Choroid plexus epithelial cell (primary cell): Measurements from ENCODE around the gene SGPP2.

ENCODE experiments used
- DNase-seq: peaks from one replicate; pipeline ENCODE4 v3.0.0-alpha.2; 2010; ENCODE audit warnings: low read depth
- H3K4me3 ChIP-seq: 2 replicates; pipeline ENCODE4 v1.5.1; 2011; ENCODE audit warnings: low read depth, mild to moderate bottlenecking, control low read depth, low read length, moderate library complexity
- CTCF ChIP-seq: conservative IDR thresholded peaks from 2 replicates; pipeline ENCODE4 v1.5.1; 2011; ENCODE audit warnings: low read depth, mild to moderate bottlenecking, control low read depth, inconsistent platforms, low read length, moderate library complexity

Gene SGPP2

GRCh38 chr2:222450021-222450420 is 25.7 kb downstream of the SGPP2 start:
- no peak overlapping the region for H3K4me3 ChIP-seq
- no peak for TF ChIP-seq CTCF
- DNase-seq = no peak

GRCh38 chr2:222451224-222451674 is 26.9 kb downstream of the SGPP2 start:
- no peak for TF ChIP-seq CTCF
- DNase-seq = no peak
- no peak overlapping the region for H3K4me3 ChIP-seq

GRCh38 chr2:222452422-222452950 is 28.1 kb downstream of the SGPP2 start:
- H3K4me3 ChIP-seq = no peak overlapping the region
- no peak for DNase-seq
- no peak for TF ChIP-seq CTCF

- H3K4me3 ChIP-seq = no peak overlapping the region
- no peak for DNase-seq
- no peak for TF ChIP-seq CTCF
Observed at GRCh38 chr2:222456479-222457077, 32.2 kb downstream of the SGPP2 start.

GRCh38 chr2:222459983-222460382 is 35.6 kb downstream of the SGPP2 start:
- no peak for DNase-seq
- TF ChIP-seq CTCF = no peak
- no peak overlapping the region for H3K4me3 ChIP-seq

- TF ChIP-seq CTCF = no peak
- no peak for DNase-seq
Observed at GRCh38 chr2:222465746-222466145, 41.4 kb downstream of the SGPP2 start.

GRCh38 chr2:222468346-222468745 is 44.0 kb downstream of the SGPP2 start:
- no peak overlapping the region for H3K4me3 ChIP-seq
- DNase-seq = peak; percentile 15
- no peak for TF ChIP-seq CTCF

More at GRCh38 chr2:222465746-222466145, 41.4 kb downstream of the SGPP2 start:
- no peak overlapping the region for H3K4me3 ChIP-seq
